Endothelial cell of umbilical vein (primary cell): ENCODE measurements around the gene BCL2L14. TPM values are rescaled to one million over a fixed set of nuclear protein-coding genes. Genes with fewer than 3 reads are reported as not detected.

Source experiments
- BruUV-seq: library from RNA; stranded (reverse); fragments of 400-500 nt; replicated peaks from 2 replicates; lab custom pipeline; 2021; lab: Mats Ljungman, UMichigan
- CTCF ChIA-PET: fragments of 300-600, 350-600 bp; sonication (Branson Sonifier 250); formaldehyde crosslinking; loops from one replicate; lab custom pipeline; 2021; ENCODE audit warnings: antibody characterized with exemption, inconsistent platforms; lab: Charles Lee
- POLR2A ChIA-PET: fragments of 300-600, 350-600 bp; sonication (Branson Sonifier 250); formaldehyde crosslinking; loops from one replicate; lab custom pipeline; 2021; ENCODE audit warnings: antibody characterized with exemption, inconsistent platforms; lab: Charles Lee
- DNase-seq: peaks from one replicate; pipeline ENCODE4 v3.0.0-alpha.2; 2011; ENCODE audit warnings: low read depth, low spot score
- FAIRE-seq: peaks from 2 replicates; lab custom pipeline; 2011; peaks lifted over from hg19 to GRCh38; lab: Jason Lieb, UNC
- H2AFZ ChIP-seq: 2 replicates; pipeline ENCODE4 v1.6.0; 2012; ENCODE audit warnings: low read depth, low read length, control low read depth, inconsistent platforms
- H3K27ac ChIP-seq: 2 replicates; pipeline ENCODE4 v1.5.1; 2011; ENCODE audit warnings: low read depth, mild to moderate bottlenecking, control low read depth, low read length, moderate library complexity; ENCODE audit not compliant: insufficient read depth
- H3K27me3 ChIP-seq, 2 experiments: 2 replicates each; pipeline versions ENCODE4 v1.6.0 to v1.6.1; 2011; ENCODE audit warnings: low read length in 2 of 2, mixed read lengths in 1 of 2; ENCODE audit not compliant: control insufficient read depth in 2 of 2, insufficient read depth in 2 of 2
- H3K36me3 ChIP-seq, 2 experiments: 2 replicates in 1 of 2; 3 replicates in 1 of 2; pipeline ENCODE4 v1.5.1; 2011; ENCODE audit warnings: low read length in 2 of 2, mild to moderate bottlenecking in 1 of 2, moderate library complexity in 1 of 2; ENCODE audit not compliant: control insufficient read depth in 2 of 2, insufficient read depth in 2 of 2; ENCODE audit errors: extremely low read depth in 1 of 2
- H3K4me1 ChIP-seq: 3 replicates; pipeline ENCODE4 v1.5.1; 2011; ENCODE audit warnings: mild to moderate bottlenecking, low read length; ENCODE audit not compliant: control insufficient read depth, insufficient read depth; ENCODE audit errors: extremely low read depth
- H3K4me2 ChIP-seq: 2 replicates; pipeline ENCODE4 v1.6.1; 2011; ENCODE audit warnings: low read length, control low read depth, mixed read lengths; ENCODE audit not compliant: insufficient read depth
- H3K4me3 ChIP-seq, 3 experiments: fragments of 200-600 bp in 1 of 3; sonication (generic), shearing (Covaris generic) in 1 of 3; replicated peaks in 1 of 3; 2 replicates each; pipeline ENCODE4 v1.5.1; 2011 to 2016; ENCODE audit warnings: control low read depth in 3 of 3, low read length in 3 of 3, mild to moderate bottlenecking in 2 of 3, inconsistent platforms in 1 of 3, low read depth in 1 of 3, moderate library complexity in 1 of 3; ENCODE audit not compliant: insufficient read depth in 1 of 3
- H3K79me2 ChIP-seq: 2 replicates; pipeline ENCODE4 v1.6.0; 2012; ENCODE audit warnings: low read length, inconsistent platforms; ENCODE audit not compliant: control insufficient read depth, insufficient read depth
- H3K9ac ChIP-seq: replicated peaks from 2 replicates; pipeline ENCODE3; 2011; ENCODE audit warnings: low read length, control low read depth; ENCODE audit not compliant: insufficient read depth; ENCODE audit errors: extremely low read depth
- H3K9me1 ChIP-seq: replicated peaks from 3 replicates; pipeline ENCODE4 v1.6.0; 2011; ENCODE audit warnings: mild to moderate bottlenecking, low read length; ENCODE audit not compliant: control insufficient read depth, insufficient read depth; ENCODE audit errors: extremely low read depth
- H3K9me3 ChIP-seq: replicated peaks from 2 replicates; pipeline ENCODE4 v1.5.1; 2012; ENCODE audit warnings: low read length, inconsistent platforms; ENCODE audit not compliant: control insufficient read depth, insufficient read depth
- H4K20me1 ChIP-seq: replicated peaks from 2 replicates; pipeline ENCODE3; 2011; ENCODE audit warnings: mild to moderate bottlenecking, low read length; ENCODE audit not compliant: control insufficient read depth, insufficient read depth; ENCODE audit errors: extremely low read depth
- POLR2A ChIP-seq: IDR thresholded peaks from 2 replicates; pipeline ENCODE4 v1.6.1; 2012; ENCODE audit warnings: low read depth, mild to moderate bottlenecking, control low read depth, low read length
- POLR2AphosphoS5 ChIP-seq: IDR thresholded peaks from 2 replicates; pipeline ENCODE4 v1.6.1; 2012; ENCODE audit warnings: low read depth, mild to moderate bottlenecking, control low read depth, low read length, moderate library complexity; ENCODE audit not compliant: insufficient read depth
- dilution Hi-C: fragments of 300-500 bp; cut with MboI; formaldehyde crosslinking; loops from one replicate; pipeline ENCODE4 v1.15.0; 2019; ENCODE audit warnings: low sequenced_read_pairs; ENCODE audit not compliant: extremely low pct_ligation_motif_present
- intact Hi-C: fragments of 100-400 bp; cut with micrococcal nuclease; formaldehyde crosslinking; loops from one replicate; pipeline ENCODE4 v1.10.0; 2022
- polyA plus RNA-seq, 4 experiments: library from polyadenylated mRNA; depleted of rRNA in 3 of 4; stranded (reverse) in 3 of 4; unstranded in 1 of 4; fragments of >200 nt; gene quantifications; 2 replicates each; pipeline versions ENCODE4 v1.2.1 to v1.2.3, GENCODE V29; 2011 to 2012; ENCODE audit warnings: missing spikeins in 1 of 4
- total RNA-seq: library from RNA; stranded (reverse); gene quantifications from 2 replicates; pipeline ENCODE4 v1.2.3, GENCODE V29; 2021
- TF ChIP-seq, protein P1 (sequence below): IDR thresholded peaks from 2 replicates; pipeline ENCODE4 v1.6.1; 2011; ENCODE audit not compliant: insufficient read depth, insufficient read length

BCL2L14 gene
- total and polyA plus RNA-seq, 2 donors (not counting 3 experiments of a cell fraction or from before 2014, with no cell fraction given) = not detected

GRCh38 chr12:12127304-12127703 is 56.6 kb downstream of the BCL2L14 start:
- no TSS peak for BruUV-seq
- Histone ChIP-seq H2AFZ (no peak overlapping the region), H3K27ac (no peak overlapping the region), H3K9me1 (no peaks in the 10 kb centered on the region), H3K36me3 (peaks cover 6 to 10% of the 10 kb centered on the region in 2 experiments), H3K79me2 (no peaks in the 10 kb centered on the region), H3K4me2 (no peak overlapping the region), H3K4me3 (no peak overlapping the region), H3K9me3 (no peaks in the 10 kb centered on the region), H3K4me1 (no peaks in the 10 kb centered on the region), H3K9ac (no peak overlapping the region), H4K20me1 (no peaks in the 10 kb centered on the region), H3K27me3 (no peaks in the 10 kb centered on the region)
- intact Hi-C loops = no loop called here
- DNase-seq (no peak), FAIRE-seq (peak; percentile 61)
- CTCF ChIA-PET = interaction anchor here (1.0 to 1.7 kb wide), 4 partner anchors 9 to 112 kb away, joined by 3 to 6 read pairs (median 4); no protein-coding TSS in a partner anchor
- dilution Hi-C loops = no loop called here
- POLR2A ChIA-PET = no interaction called here
- no peak for TF ChIP-seq POLR2A

- Histone ChIP-seq H3K9me3 (no peaks in the 10 kb centered on the region), H3K9me1 (no peaks in the 10 kb centered on the region), H3K4me2 (no peak overlapping the region), H3K4me3 (no peak overlapping the region), H3K9ac (no peak overlapping the region), H3K36me3 (peaks cover 6 to 10% of the 10 kb centered on the region in 2 experiments), H3K79me2 (no peaks in the 10 kb centered on the region), H4K20me1 (no peaks in the 10 kb centered on the region), H3K4me1 (no peaks in the 10 kb centered on the region), H3K27me3 (no peaks in the 10 kb centered on the region), H2AFZ (no peak overlapping the region), H3K27ac (no peak overlapping the region)
- no TSS peak for BruUV-seq
- DNase-seq = no peak
- no peak for FAIRE-seq
- no peak for TF ChIP-seq POLR2AphosphoS5
- TF ChIP-seq, protein P1, sequence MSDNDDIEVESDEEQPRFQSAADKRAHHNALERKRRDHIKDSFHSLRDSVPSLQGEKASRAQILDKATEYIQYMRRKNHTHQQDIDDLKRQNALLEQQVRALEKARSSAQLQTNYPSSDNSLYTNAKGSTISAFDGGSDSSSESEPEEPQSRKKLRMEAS = no peak
- intact Hi-C loops = no loop called here
- ChIA-PET POLR2A (interaction anchor here (0.6 kb wide), 1 partner anchor 119 kb away, joined by 6 read pairs; no protein-coding TSS in a partner anchor), CTCF (interaction anchor here (0.5 to 1.0 kb wide), 3 partner anchors 11 to 64 kb away, joined by 3 to 4 read pairs (median 3); no protein-coding TSS in a partner anchor)
- dilution Hi-C loops = no loop called here
Measured at GRCh38 chr12:12128670-12129069, 57.9 kb downstream of the BCL2L14 start.
